ENCODE measurements around the gene SCLT1. TPM values are rescaled to one million over a fixed set of nuclear protein-coding genes. Genes with fewer than 3 reads are reported as not detected.

SCLT1 gene
- total RNA-seq, 1 experiment from 2014 or later = 13.3 TPM

DNA sequence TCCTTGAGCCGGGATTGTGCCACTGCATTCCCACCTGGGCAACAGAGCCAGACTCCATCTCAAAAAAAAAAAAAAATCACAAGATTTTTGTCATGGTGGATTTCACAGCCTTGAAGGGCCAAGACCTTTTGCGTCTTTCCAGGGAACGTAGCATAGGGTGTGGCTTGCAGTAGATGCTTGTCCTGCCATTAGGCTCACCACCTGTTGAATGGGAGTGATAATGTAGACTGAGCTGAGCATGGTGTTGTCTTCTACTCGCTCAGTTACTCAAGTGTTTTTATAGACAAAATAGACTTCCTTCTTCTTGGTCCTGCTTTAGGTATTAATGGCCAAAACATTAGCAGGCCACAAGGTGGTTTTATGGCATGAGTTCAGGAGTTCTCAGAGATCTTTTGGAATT is 243.1 kb downstream of the SCLT1 start:
- H3K36me3 ChIP-seq (ENCODE audit: control insufficient read depth in 1 of 2, insufficient read depth in 2 of 2, low read length in 2 of 2) = peaks cover 9 to 15% of the 10 kb centered on the region in 2 experiments; a peak in 3 of 4 replicates
- no peaks in the 10 kb centered on the region for H3K9me3 ChIP-seq (ENCODE audit: control insufficient read depth in 1 of 2, insufficient read depth in 1 of 2, low read depth in 1 of 2, low read length in 2 of 2)
- H3K4me1 ChIP-seq (ENCODE audit: control insufficient read depth in 1 of 2, insufficient read depth in 2 of 2, low read length in 2 of 2) = no peaks in the 10 kb centered on the region
- DNase-seq (ENCODE audit: low read depth, low spot score) = no peak
- RAD21 ChIA-PET (ENCODE audit: low non-redundant PET in 1 of 2, low total read pairs in 2 of 2, uncharacterized antibody in 2 of 2, unreplicated experiment in 2 of 2) = no interaction called here
- H3K4me3 ChIP-seq (replicated peaks in 1 of 2; ENCODE audit: low read depth in 1 of 2, low read length in 2 of 2) = no peak overlapping the region
- no peak overlapping the region for H2AFZ ChIP-seq (ENCODE audit: low read depth, low read length, poor library complexity, severe bottlenecking)
- H3K27me3 ChIP-seq (ENCODE audit: insufficient read depth, low read length) = no peaks in the 10 kb centered on the region
- no peak overlapping the region for H3K27ac ChIP-seq (ENCODE audit: low read depth, low read length)
- CTCF ChIA-PET = no interaction called here
- no peak overlapping the region for H3K9ac ChIP-seq (ENCODE audit: low read length)
- H4K20me1 ChIP-seq (ENCODE audit: insufficient read depth) = no peaks in the 10 kb centered on the region
- no TSS peak for BruUV-seq (replicated peaks)
- H3K79me2 ChIP-seq (ENCODE audit: insufficient read depth, low read length) = no peaks in the 10 kb centered on the region
- TF ChIP-seq TCF7L2 (IDR thresholded peaks at IDR 0.05; ENCODE audit: borderline replicate concordance, extremely low read depth, insufficient read depth, insufficient read length) (no peak), YY1 (IDR thresholded peaks at IDR 0.05; ENCODE audit: extremely low read depth, insufficient replicate concordance, low read depth, low read length) (no peak), POLR2AphosphoS5 (IDR thresholded peaks at IDR 0.05; ENCODE audit: low read depth, low read length) (no peak), EGR1 (IDR thresholded peaks at IDR 0.05; ENCODE audit: low read depth) (no peak), CEBPB (IDR thresholded peaks at IDR 0.05; ENCODE audit: low read depth) (no peak), ZNF274 (IDR thresholded peaks at IDR 0.05; ENCODE audit: low read depth, low read length) (no peak), EZH2phosphoT487 (IDR thresholded peaks at IDR 0.05; ENCODE audit: borderline replicate concordance) (no peak), SP1 (IDR thresholded peaks at IDR 0.05; ENCODE audit: low read depth) (no peak), RAD21 (IDR thresholded peaks at IDR 0.05; ENCODE audit: low read depth) (no peak), SRF (IDR thresholded peaks at IDR 0.05; ENCODE audit: low read depth) (no peak), EZH2 (IDR thresholded peaks at IDR 0.05) (no peak), JUND (IDR thresholded peaks at IDR 0.05) (no peak), FOSL1 (IDR thresholded peaks at IDR 0.05; ENCODE audit: low read depth) (no peak), ZFX (IDR thresholded peaks at IDR 0.05) (no peak), ELF1 (IDR thresholded peaks at IDR 0.05; ENCODE audit: borderline replicate concordance, low read depth) (no peak), CBX3 (IDR thresholded peaks at IDR 0.05; ENCODE audit: low read depth) (no peak)
- TF ChIP-seq, protein P1, sequence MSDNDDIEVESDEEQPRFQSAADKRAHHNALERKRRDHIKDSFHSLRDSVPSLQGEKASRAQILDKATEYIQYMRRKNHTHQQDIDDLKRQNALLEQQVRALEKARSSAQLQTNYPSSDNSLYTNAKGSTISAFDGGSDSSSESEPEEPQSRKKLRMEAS (IDR thresholded peaks at IDR 0.05) = no peak
- TF ChIP-seq, protein P2, sequence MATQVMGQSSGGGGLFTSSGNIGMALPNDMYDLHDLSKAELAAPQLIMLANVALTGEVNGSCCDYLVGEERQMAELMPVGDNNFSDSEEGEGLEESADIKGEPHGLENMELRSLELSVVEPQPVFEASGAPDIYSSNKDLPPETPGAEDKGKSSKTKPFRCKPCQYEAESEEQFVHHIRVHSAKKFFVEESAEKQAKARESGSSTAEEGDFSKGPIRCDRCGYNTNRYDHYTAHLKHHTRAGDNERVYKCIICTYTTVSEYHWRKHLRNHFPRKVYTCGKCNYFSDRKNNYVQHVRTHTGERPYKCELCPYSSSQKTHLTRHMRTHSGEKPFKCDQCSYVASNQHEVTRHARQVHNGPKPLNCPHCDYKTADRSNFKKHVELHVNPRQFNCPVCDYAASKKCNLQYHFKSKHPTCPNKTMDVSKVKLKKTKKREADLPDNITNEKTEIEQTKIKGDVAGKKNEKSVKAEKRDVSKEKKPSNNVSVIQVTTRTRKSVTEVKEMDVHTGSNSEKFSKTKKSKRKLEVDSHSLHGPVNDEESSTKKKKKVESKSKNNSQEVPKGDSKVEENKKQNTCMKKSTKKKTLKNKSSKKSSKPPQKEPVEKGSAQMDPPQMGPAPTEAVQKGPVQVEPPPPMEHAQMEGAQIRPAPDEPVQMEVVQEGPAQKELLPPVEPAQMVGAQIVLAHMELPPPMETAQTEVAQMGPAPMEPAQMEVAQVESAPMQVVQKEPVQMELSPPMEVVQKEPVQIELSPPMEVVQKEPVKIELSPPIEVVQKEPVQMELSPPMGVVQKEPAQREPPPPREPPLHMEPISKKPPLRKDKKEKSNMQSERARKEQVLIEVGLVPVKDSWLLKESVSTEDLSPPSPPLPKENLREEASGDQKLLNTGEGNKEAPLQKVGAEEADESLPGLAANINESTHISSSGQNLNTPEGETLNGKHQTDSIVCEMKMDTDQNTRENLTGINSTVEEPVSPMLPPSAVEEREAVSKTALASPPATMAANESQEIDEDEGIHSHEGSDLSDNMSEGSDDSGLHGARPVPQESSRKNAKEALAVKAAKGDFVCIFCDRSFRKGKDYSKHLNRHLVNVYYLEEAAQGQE (IDR thresholded peaks at IDR 0.05; ENCODE audit: low read depth) = no peak
- TF ChIP-seq, protein P3, sequence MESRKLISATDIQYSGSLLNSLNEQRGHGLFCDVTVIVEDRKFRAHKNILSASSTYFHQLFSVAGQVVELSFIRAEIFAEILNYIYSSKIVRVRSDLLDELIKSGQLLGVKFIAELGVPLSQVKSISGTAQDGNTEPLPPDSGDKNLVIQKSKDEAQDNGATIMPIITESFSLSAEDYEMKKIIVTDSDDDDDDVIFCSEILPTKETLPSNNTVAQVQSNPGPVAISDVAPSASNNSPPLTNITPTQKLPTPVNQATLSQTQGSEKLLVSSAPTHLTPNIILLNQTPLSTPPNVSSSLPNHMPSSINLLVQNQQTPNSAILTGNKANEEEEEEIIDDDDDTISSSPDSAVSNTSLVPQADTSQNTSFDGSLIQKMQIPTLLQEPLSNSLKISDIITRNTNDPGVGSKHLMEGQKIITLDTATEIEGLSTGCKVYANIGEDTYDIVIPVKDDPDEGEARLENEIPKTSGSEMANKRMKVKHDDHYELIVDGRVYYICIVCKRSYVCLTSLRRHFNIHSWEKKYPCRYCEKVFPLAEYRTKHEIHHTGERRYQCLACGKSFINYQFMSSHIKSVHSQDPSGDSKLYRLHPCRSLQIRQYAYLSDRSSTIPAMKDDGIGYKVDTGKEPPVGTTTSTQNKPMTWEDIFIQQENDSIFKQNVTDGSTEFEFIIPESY (IDR thresholded peaks at IDR 0.05; ENCODE audit: extremely low read depth, insufficient replicate concordance, low read length) = no peak
- H3K4me2 ChIP-seq (ENCODE audit: low read length) = no peak overlapping the region
- no peak for ATAC-seq
- POLR2A ChIA-PET = no interaction called here
- no peaks in the 10 kb centered on the region for H3K9me2 ChIP-seq (ENCODE audit: insufficient read depth)
- intact Hi-C loops (cut with micrococcal nuclease) = no loop called here

All from HCT116 (cell line).